Testis (tissue), 2 donors: ENCODE results near the gene GRID2.

ENCODE experiments used
- POLR2A ChIP-seq: fragments of 450-650 bp; IDR thresholded peaks from one replicate; pipeline ENCODE4 v1.6.1; 2017; ENCODE audit warnings: antibody characterized with exemption, mild to moderate bottlenecking, moderate library complexity
- TF ChIP-seq, protein P1 (sequence below), 3 experiments: fragments of 450-650 bp in 2 of 3; fragments of 200-600 bp in 1 of 3; sonication (generic) in 1 of 3; IDR thresholded peaks; one replicate each; pipeline ENCODE4 v1.5.1; 2016 to 2019; ENCODE audit warnings: antibody characterized with exemption in 3 of 3, mild to moderate bottlenecking in 2 of 3, moderate library complexity in 1 of 3

GRCh38 chr4:92268642-92269041 is 35.1 kb upstream of the GRID2 start:
- TF ChIP-seq POLR2A, result no peak
- TF ChIP-seq, protein P1, sequence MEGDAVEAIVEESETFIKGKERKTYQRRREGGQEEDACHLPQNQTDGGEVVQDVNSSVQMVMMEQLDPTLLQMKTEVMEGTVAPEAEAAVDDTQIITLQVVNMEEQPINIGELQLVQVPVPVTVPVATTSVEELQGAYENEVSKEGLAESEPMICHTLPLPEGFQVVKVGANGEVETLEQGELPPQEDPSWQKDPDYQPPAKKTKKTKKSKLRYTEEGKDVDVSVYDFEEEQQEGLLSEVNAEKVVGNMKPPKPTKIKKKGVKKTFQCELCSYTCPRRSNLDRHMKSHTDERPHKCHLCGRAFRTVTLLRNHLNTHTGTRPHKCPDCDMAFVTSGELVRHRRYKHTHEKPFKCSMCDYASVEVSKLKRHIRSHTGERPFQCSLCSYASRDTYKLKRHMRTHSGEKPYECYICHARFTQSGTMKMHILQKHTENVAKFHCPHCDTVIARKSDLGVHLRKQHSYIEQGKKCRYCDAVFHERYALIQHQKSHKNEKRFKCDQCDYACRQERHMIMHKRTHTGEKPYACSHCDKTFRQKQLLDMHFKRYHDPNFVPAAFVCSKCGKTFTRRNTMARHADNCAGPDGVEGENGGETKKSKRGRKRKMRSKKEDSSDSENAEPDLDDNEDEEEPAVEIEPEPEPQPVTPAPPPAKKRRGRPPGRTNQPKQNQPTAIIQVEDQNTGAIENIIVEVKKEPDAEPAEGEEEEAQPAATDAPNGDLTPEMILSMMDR (IDR thresholded peaks at IDR 0.05), result no peak
